ENCODE results near the gene CLDND2. TPM values are rescaled to one million over a fixed set of nuclear protein-coding genes. Genes with fewer than 3 reads are reported as not detected.

Gene CLDND2
- total RNA-seq, 1 donor from 2014 or later: 5.1 TPM

GRCh38 chr19:51337141-51337860 lies 31.5 kb downstream of the CLDND2 start:
- intact Hi-C loops (cut with micrococcal nuclease): loop anchor here (5.0 kb wide), 1 partner anchor 255 kb away; no protein-coding TSS in a partner anchor

GRCh38 chr19:51333836-51334460 lies 34.9 kb downstream of the CLDND2 start:
- intact Hi-C loops (cut with micrococcal nuclease): no loop called here

- intact Hi-C loops (cut with micrococcal nuclease): no loop called here
These were observed 37.1 kb downstream of the CLDND2 start for GRCh38 chr19:51331716-51332115.

- intact Hi-C loops (cut with micrococcal nuclease): no loop called here
These were observed 37.6 kb downstream of the CLDND2 start for GRCh38 chr19:51331193-51331592.

GRCh38 chr19:51330366-51330765 lies 38.4 kb downstream of the CLDND2 start:
- intact Hi-C loops (cut with micrococcal nuclease): no loop called here

GRCh38 chr19:51329411-51329810 lies 39.4 kb downstream of the CLDND2 start:
- intact Hi-C loops (cut with micrococcal nuclease): loop anchor here (10.0 kb wide), 1 partner anchor 75 kb away; the partner anchor contains the start of gene SIGLECL1

GRCh38 chr19:51327066-51328001 lies 41.5 kb downstream of the CLDND2 start:
- intact Hi-C loops (cut with micrococcal nuclease): loop anchor here (1.0 to 10.0 kb wide), 3 partner anchors 12 to 169 kb away; partner anchors contain the start of gene SIGLECL1

GRCh38 chr19:51326216-51327065 lies 42.4 kb downstream of the CLDND2 start:
- intact Hi-C loops (cut with micrococcal nuclease): loop anchor here (1.0 to 10.0 kb wide), 3 partner anchors 13 to 168 kb away; partner anchors contain the start of gene SIGLECL1

GRCh38 chr19:51325161-51325976 lies 43.4 kb downstream of the CLDND2 start:
- intact Hi-C loops (cut with micrococcal nuclease): loop anchor here (10.0 kb wide), 1 partner anchor 71 kb away; the partner anchor contains the start of gene SIGLECL1

- intact Hi-C loops (cut with micrococcal nuclease): loop anchor here (10.0 kb wide), 1 partner anchor 69 kb away; the partner anchor contains the start of gene SIGLECL1
These were observed 44.7 kb downstream of the CLDND2 start for GRCh38 chr19:51324167-51324481.

GRCh38 chr19:51323481-51324166 lies 45.2 kb downstream of the CLDND2 start:
- intact Hi-C loops (cut with micrococcal nuclease): loop anchor here (10.0 kb wide), 1 partner anchor 69 kb away; the partner anchor contains the start of gene SIGLECL1

GRCh38 chr19:51321799-51322198 lies 47.0 kb downstream of the CLDND2 start:
- intact Hi-C loops (cut with micrococcal nuclease): loop anchor here (10.0 kb wide), 1 partner anchor 67 kb away; the partner anchor contains the start of gene SIGLECL1

- intact Hi-C loops (cut with micrococcal nuclease): loop anchor here (10.0 kb wide), 1 partner anchor 65 kb away; the partner anchor contains the start of gene SIGLECL1
These were observed 48.5 kb downstream of the CLDND2 start for GRCh38 chr19:51320280-51320657.

- intact Hi-C loops (cut with micrococcal nuclease): loop anchor here (10.0 kb wide), 1 partner anchor 65 kb away; the partner anchor contains the start of gene SIGLECL1
These were observed 49.0 kb downstream of the CLDND2 start for GRCh38 chr19:51319649-51320279.

GRCh38 chr19:51318687-51319648 lies 49.8 kb downstream of the CLDND2 start:
- intact Hi-C loops (cut with micrococcal nuclease): no loop called here

- intact Hi-C loops (cut with micrococcal nuclease): no loop called here
These were observed 50.8 kb downstream of the CLDND2 start for GRCh38 chr19:51317968-51318367.

- intact Hi-C loops (cut with micrococcal nuclease): no loop called here
These were observed 51.4 kb downstream of the CLDND2 start for GRCh38 chr19:51317376-51317775.

Data from T-helper 2 cell treated with Interferon-gamma antibody and Interleukin-4, amounts not matched to agents 100 ng/mL and 5 ng/mL, for 36 hours (primary cell).